Measurements from ENCODE around the gene PPP2R2C. TPM values are rescaled to one million over a fixed set of nuclear protein-coding genes. Genes with fewer than 3 reads are reported as not detected.

The PPP2R2C gene
- total RNA-seq, 1 experiment from 2014 or later, result not detected

GRCh38 chr4:6410068-6410467 is 62.3 kb downstream of the PPP2R2C start:
- Histone ChIP-seq H3K4me3 (ENCODE audit: low read depth, low read length) (no peak overlapping the region), H3K9me3 (no peaks in the 10 kb centered on the region), H3K36me3 (ENCODE audit: control insufficient read depth, insufficient read depth, low read length) (no peaks in the 10 kb centered on the region), H3K27me3 (replicated peaks; ENCODE audit: control insufficient read depth, insufficient read depth, low read length) (no peaks in the 10 kb centered on the region), H3K4me1 (no peaks in the 10 kb centered on the region)
- Mint-ChIP-seq H3K36me3 (ENCODE audit: insufficient read depth, unreplicated experiment) (no peaks in the 10 kb centered on the region), H3K27me3 (ENCODE audit: insufficient read depth, unreplicated experiment) (peaks cover 10% of the 10 kb centered on the region), H3K9me3 (ENCODE audit: unreplicated experiment) (no peaks in the 10 kb centered on the region), H3K27ac (ENCODE audit: unreplicated experiment) (no peak overlapping the region), H3K4me1 (ENCODE audit: low read depth, unreplicated experiment) (no peaks in the 10 kb centered on the region), H3K4me3 (ENCODE audit: unreplicated experiment) (no peak overlapping the region)
- no TSS peak for BruUV-seq (replicated peaks)
- ChIA-PET POLR2A (no interaction called here), CTCF (no interaction called here)
- TF ChIP-seq, protein P1, sequence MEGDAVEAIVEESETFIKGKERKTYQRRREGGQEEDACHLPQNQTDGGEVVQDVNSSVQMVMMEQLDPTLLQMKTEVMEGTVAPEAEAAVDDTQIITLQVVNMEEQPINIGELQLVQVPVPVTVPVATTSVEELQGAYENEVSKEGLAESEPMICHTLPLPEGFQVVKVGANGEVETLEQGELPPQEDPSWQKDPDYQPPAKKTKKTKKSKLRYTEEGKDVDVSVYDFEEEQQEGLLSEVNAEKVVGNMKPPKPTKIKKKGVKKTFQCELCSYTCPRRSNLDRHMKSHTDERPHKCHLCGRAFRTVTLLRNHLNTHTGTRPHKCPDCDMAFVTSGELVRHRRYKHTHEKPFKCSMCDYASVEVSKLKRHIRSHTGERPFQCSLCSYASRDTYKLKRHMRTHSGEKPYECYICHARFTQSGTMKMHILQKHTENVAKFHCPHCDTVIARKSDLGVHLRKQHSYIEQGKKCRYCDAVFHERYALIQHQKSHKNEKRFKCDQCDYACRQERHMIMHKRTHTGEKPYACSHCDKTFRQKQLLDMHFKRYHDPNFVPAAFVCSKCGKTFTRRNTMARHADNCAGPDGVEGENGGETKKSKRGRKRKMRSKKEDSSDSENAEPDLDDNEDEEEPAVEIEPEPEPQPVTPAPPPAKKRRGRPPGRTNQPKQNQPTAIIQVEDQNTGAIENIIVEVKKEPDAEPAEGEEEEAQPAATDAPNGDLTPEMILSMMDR (IDR thresholded peaks at IDR 0.05; ENCODE audit: insufficient read depth in 1 of 2, low read depth in 1 of 2, low read length in 1 of 2, severe bottlenecking in 1 of 2, unreplicated experiment in 1 of 2), result no peak
- intact Hi-C loops (cut with micrococcal nuclease; ENCODE audit: unreplicated experiment), result no loop called here
- DNase-seq, result no peak

DNA sequence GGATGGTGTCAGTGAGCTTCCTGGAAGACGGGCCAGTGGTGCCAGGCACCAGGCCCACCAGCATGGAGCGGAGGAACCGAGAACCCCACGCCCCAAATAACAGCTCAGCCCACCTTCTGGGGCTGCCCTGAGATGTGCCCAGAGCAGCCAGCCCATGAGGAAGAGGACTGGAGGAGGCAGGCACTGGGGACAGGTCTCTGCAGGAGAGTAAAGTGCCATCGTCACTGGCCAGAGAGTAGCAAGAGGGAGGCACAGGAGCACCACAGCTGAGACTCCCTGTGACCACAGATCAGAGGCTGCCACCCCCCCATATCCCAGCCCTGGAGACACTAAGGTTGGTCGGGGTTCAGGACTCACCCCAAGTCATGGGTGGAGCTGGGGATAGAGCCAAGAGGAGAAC is 63.0 kb downstream of the PPP2R2C start:
- no peak overlapping the region for H3K4me3 ChIP-seq (ENCODE audit: low read depth, low read length)
- no TSS peak for BruUV-seq (replicated peaks)
- Mint-ChIP-seq H3K4me3 (ENCODE audit: unreplicated experiment) (no peak overlapping the region), H3K27me3 (ENCODE audit: insufficient read depth, unreplicated experiment) (peaks cover 17% of the 10 kb centered on the region), H3K36me3 (ENCODE audit: insufficient read depth, unreplicated experiment) (no peaks in the 10 kb centered on the region), H3K27ac (ENCODE audit: unreplicated experiment) (no peak overlapping the region), H3K4me1 (ENCODE audit: low read depth, unreplicated experiment) (no peaks in the 10 kb centered on the region), H3K9me3 (ENCODE audit: unreplicated experiment) (no peaks in the 10 kb centered on the region)
- TF ChIP-seq, protein P1 (IDR thresholded peaks at IDR 0.05; ENCODE audit: insufficient read depth in 1 of 2, low read depth in 1 of 2, low read length in 1 of 2, severe bottlenecking in 1 of 2, unreplicated experiment in 1 of 2), result no peak
- no peaks in the 10 kb centered on the region for H3K4me1 ChIP-seq
- H3K36me3 ChIP-seq (ENCODE audit: control insufficient read depth, insufficient read depth, low read length), result no peaks in the 10 kb centered on the region
- ChIA-PET CTCF (no interaction called here), POLR2A (no interaction called here)
- intact Hi-C loops (cut with micrococcal nuclease; ENCODE audit: unreplicated experiment), result no loop called here
- no peak for DNase-seq
- H3K27me3 ChIP-seq (replicated peaks; ENCODE audit: control insufficient read depth, insufficient read depth, low read length), result no peaks in the 10 kb centered on the region
- H3K9me3 ChIP-seq, result no peaks in the 10 kb centered on the region

- no TSS peak for BruUV-seq (replicated peaks)
- no peak overlapping the region for H3K27ac Mint-ChIP-seq (ENCODE audit: unreplicated experiment)
- CTCF ChIA-PET, result no interaction called here
- H3K36me3 Mint-ChIP-seq (ENCODE audit: insufficient read depth, unreplicated experiment), result no peaks in the 10 kb centered on the region
- TF ChIP-seq, protein P1 (IDR thresholded peaks at IDR 0.05; ENCODE audit: insufficient read depth in 1 of 2, low read depth in 1 of 2, low read length in 1 of 2, severe bottlenecking in 1 of 2, unreplicated experiment in 1 of 2), result no peak
- no peaks in the 10 kb centered on the region for H3K4me1 Mint-ChIP-seq (ENCODE audit: low read depth, unreplicated experiment)
- H3K27me3 Mint-ChIP-seq (ENCODE audit: insufficient read depth, unreplicated experiment), result peaks cover 18% of the 10 kb centered on the region
- no peak overlapping the region for H3K4me3 Mint-ChIP-seq (ENCODE audit: unreplicated experiment)
- no peaks in the 10 kb centered on the region for H3K9me3 ChIP-seq
- POLR2A ChIA-PET, result no interaction called here
- no peak overlapping the region for H3K4me3 ChIP-seq (ENCODE audit: low read depth, low read length)
- no peaks in the 10 kb centered on the region for H3K27me3 ChIP-seq (replicated peaks; ENCODE audit: control insufficient read depth, insufficient read depth, low read length)
- H3K9me3 Mint-ChIP-seq (ENCODE audit: unreplicated experiment), result no peaks in the 10 kb centered on the region
- intact Hi-C loops (cut with micrococcal nuclease; ENCODE audit: unreplicated experiment), result no loop called here
- no peaks in the 10 kb centered on the region for H3K36me3 ChIP-seq (ENCODE audit: control insufficient read depth, insufficient read depth, low read length)
- DNase-seq, result no peak
- no peaks in the 10 kb centered on the region for H3K4me1 ChIP-seq
Measured at GRCh38 chr4:6408263-6408662, 64.2 kb downstream of the PPP2R2C start.
